ENCODE measurements around the gene NADSYN1. TPM values are rescaled to one million over a fixed set of nuclear protein-coding genes. Genes with fewer than 3 reads are reported as not detected.

The NADSYN1 gene
- total RNA-seq, 2 experiments from 2014 or later, result 120 to 127 TPM

DNA sequence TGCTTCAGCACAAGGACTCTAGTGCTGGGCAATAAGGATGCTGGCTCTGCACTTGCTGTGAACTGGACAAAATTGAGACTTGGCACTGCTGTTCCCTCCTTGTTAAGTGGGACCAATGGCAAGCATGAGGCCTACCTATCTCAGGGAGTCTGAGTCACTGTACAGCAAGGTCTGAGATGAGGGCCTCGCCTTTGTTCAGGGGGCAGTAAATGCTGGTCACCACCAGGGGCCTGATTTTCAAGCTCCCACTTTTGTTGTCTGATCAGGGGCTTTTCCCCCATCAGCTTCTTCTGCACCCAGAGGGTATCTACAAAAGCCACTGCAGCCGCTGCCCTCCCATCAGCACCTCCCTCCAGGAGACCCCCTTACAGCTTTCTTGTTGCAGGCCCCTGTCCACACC is 27.6 kb upstream of the NADSYN1 start:
- Mint-ChIP-seq H3K4me3 (no peak overlapping the region), H3K4me1 (peaks cover 3% of the 10 kb centered on the region)
- CTCF ChIA-PET, result no interaction called here

DNA sequence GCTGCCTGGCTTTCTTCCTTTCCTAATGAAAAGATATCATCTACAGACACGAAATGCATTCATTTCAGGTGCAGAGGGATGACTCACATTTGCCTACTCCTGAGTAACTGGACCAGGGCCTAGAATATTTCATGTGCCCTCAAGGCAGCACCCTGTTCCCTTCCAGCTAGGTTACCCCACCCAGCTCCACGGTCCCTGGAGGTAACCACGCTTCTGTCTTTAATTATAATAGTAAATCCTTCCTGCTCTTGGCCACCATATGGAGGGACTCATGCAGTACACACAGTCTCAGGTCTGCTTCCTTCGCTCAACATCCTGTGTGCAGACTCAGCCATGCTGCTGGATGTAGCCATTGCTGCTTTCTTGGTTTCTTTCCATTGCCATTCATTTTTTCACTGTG is 27.1 kb upstream of the NADSYN1 start:
- ChIA-PET CTCF (no interaction called here), POLR2A (no interaction called here)
- Mint-ChIP-seq H3K27me3 (no peaks in the 10 kb centered on the region), H3K4me1 (peaks cover 3% of the 10 kb centered on the region), H3K27ac (no peak overlapping the region), H3K4me3 (no peak overlapping the region), H3K36me3 (ENCODE audit: low read depth) (no peaks in the 10 kb centered on the region), H3K9me3 (no peaks in the 10 kb centered on the region)
- DNase-seq, result no peak

More for the DNA sequence above, 27.6 kb upstream of the NADSYN1 start:
- no peaks in the 10 kb centered on the region for H3K36me3 Mint-ChIP-seq (ENCODE audit: low read depth)
- H3K27ac Mint-ChIP-seq, result no peak overlapping the region
- no peaks in the 10 kb centered on the region for H3K9me3 Mint-ChIP-seq
- no peak for DNase-seq
- POLR2A ChIA-PET, result no interaction called here
- H3K27me3 Mint-ChIP-seq, result no peaks in the 10 kb centered on the region

DNA sequence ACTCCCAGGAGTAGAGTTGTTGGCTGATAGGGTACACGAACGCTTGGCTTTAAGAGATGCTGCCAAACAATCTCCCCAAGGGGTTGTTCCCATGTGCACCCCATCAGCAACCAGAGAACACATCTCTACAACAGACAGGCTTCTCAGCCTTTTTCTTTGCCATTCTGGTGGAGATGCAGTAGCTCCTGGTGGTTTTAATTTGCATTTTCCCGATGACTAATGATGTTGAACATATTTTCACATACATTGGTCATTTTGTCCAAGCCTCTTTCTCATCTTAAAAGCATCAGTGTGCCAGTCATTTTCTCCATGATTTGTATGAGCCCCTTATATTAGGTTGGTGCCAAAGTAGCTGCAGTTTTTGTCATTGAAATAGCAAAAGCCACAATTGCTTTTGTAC is 26.6 kb upstream of the NADSYN1 start:
- Mint-ChIP-seq H3K4me1 (peaks cover 3% of the 10 kb centered on the region), H3K9me3 (no peaks in the 10 kb centered on the region), H3K36me3 (ENCODE audit: low read depth) (no peaks in the 10 kb centered on the region), H3K27ac (no peak overlapping the region), H3K27me3 (no peaks in the 10 kb centered on the region), H3K4me3 (no peak overlapping the region)
- CTCF ChIA-PET, result no interaction called here
- POLR2A ChIA-PET, result no interaction called here
- DNase-seq, result no peak

DNA sequence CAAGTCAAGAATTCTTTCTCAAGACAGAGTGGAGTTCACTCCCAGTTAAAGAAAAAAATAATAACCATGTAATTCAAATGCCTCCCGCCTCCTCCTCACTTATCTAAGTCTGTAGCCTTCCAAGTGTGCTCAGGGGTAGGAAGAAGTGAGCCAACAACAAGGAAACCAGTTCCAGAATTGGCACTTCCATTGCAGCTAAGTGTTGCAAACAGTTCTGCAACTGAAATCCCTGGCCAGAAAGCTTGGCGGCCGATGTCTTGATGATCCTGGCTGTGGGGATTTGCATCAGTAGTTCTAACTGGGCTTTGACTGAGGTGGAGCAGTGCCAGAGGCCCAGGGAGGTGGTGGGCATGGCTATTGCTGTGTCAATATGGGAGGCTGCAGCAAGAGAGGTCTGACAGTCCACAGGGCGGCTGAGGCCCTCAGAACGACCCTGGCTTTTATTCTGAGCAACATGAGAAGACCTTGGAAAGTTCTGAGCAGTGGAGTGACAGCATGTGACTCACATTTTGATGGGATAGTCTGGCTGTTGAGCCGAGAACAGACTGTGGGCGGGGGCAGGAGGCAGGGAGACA is 24.1 kb upstream of the NADSYN1 start:
- DNase-seq, result no peak
- no peaks in the 10 kb centered on the region for H3K9me3 Mint-ChIP-seq
- CTCF ChIA-PET, result interaction anchor here (1.1 kb wide), 1 partner anchor 113 kb away, joined by 3 read pairs; no protein-coding TSS in a partner anchor
- no peak overlapping the region for H3K27ac Mint-ChIP-seq
- H3K4me1 Mint-ChIP-seq, result peaks cover 3% of the 10 kb centered on the region
- no peak overlapping the region for H3K4me3 Mint-ChIP-seq
- H3K27me3 Mint-ChIP-seq, result no peaks in the 10 kb centered on the region
- H3K36me3 Mint-ChIP-seq (ENCODE audit: low read depth), result no peaks in the 10 kb centered on the region
- POLR2A ChIA-PET, result no interaction called here

DNA sequence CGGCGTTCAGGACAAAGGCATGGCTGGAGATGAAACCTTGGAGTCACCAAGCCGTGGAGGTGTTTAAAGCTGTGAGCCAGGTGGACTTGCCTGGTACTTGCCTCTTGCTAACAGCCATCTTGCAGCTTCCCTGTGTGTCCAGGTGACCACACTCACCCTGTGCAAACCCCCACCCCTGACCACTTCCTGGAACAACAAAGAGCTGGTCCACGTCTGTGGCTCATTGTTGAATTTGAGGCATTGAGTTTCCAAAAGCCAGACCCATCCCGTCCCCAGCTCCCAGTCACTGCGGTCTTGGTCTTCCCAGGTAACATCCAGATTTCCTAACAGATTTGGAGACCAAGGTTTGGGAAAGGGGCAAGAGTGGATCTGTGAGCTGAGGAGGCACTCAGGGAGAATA is 23.3 kb upstream of the NADSYN1 start:
- Mint-ChIP-seq H3K27ac (no peak overlapping the region), H3K4me3 (no peak overlapping the region), H3K9me3 (no peaks in the 10 kb centered on the region), H3K27me3 (no peaks in the 10 kb centered on the region), H3K4me1 (peaks cover 3% of the 10 kb centered on the region), H3K36me3 (ENCODE audit: low read depth) (peaks cover under 1% of the 10 kb centered on the region)
- CTCF ChIA-PET, result interaction anchor here (1.1 kb wide), 1 partner anchor 113 kb away, joined by 3 read pairs; no protein-coding TSS in a partner anchor
- POLR2A ChIA-PET, result no interaction called here
- DNase-seq, result no peak

DNA sequence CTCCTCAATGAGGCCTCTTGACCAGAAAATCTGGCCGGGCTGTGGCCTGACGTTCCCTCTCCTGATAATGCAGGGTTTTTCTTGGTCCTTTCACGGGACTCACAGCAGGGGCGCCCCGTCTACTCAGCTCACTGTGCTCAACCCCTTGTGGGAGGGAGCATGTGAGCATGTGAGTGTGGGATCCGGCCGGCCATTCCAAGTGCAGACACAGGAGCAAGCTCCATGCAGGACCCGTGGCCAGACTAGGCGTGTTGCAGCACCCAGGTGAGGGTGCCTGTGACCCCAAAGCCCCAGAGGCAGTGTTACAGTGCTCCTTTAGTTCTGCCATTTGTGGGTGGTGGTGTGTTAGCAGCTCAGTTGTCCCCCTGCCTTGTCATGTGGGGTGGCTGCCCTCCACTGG is 22.8 kb upstream of the NADSYN1 start:
- no peak for DNase-seq
- Mint-ChIP-seq H3K4me3 (no peak overlapping the region), H3K9me3 (no peaks in the 10 kb centered on the region), H3K4me1 (peaks cover 3% of the 10 kb centered on the region), H3K27ac (no peak overlapping the region), H3K36me3 (ENCODE audit: low read depth) (peaks cover 5% of the 10 kb centered on the region), H3K27me3 (no peaks in the 10 kb centered on the region)
- CTCF ChIA-PET, result interaction anchor here (1.1 kb wide), 1 partner anchor 112 kb away, joined by 3 read pairs; no protein-coding TSS in a partner anchor
- POLR2A ChIA-PET, result no interaction called here

DNA sequence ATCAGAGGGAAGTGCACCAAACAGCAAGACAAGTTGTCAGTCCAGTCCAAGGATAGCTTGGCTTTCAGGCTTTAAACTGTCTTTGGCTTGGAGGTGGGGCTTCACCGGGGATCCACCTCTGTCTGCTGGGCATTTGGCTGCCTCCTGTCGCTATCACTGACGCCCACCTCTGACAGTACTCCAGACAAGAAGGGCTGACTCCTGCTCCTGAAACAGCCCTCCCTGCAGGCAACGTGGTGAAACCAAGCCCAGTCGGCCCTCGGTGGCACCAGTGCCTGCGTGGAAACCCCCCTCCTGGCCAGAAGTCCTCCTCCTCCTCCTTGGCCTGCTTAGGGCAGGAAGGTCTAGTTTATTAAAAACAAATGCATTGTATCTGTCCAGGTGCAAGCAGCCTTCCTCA is 21.7 kb upstream of the NADSYN1 start:
- DNase-seq, result no peak
- POLR2A ChIA-PET, result no interaction called here
- no peaks in the 10 kb centered on the region for H3K9me3 Mint-ChIP-seq
- H3K36me3 Mint-ChIP-seq (ENCODE audit: low read depth), result peaks cover 8% of the 10 kb centered on the region
- CTCF ChIA-PET, result no interaction called here
- no peaks in the 10 kb centered on the region for H3K27me3 Mint-ChIP-seq
- H3K4me1 Mint-ChIP-seq, result peaks cover 3% of the 10 kb centered on the region
- H3K4me3 Mint-ChIP-seq, result no peak overlapping the region
- no peak overlapping the region for H3K27ac Mint-ChIP-seq

DNA sequence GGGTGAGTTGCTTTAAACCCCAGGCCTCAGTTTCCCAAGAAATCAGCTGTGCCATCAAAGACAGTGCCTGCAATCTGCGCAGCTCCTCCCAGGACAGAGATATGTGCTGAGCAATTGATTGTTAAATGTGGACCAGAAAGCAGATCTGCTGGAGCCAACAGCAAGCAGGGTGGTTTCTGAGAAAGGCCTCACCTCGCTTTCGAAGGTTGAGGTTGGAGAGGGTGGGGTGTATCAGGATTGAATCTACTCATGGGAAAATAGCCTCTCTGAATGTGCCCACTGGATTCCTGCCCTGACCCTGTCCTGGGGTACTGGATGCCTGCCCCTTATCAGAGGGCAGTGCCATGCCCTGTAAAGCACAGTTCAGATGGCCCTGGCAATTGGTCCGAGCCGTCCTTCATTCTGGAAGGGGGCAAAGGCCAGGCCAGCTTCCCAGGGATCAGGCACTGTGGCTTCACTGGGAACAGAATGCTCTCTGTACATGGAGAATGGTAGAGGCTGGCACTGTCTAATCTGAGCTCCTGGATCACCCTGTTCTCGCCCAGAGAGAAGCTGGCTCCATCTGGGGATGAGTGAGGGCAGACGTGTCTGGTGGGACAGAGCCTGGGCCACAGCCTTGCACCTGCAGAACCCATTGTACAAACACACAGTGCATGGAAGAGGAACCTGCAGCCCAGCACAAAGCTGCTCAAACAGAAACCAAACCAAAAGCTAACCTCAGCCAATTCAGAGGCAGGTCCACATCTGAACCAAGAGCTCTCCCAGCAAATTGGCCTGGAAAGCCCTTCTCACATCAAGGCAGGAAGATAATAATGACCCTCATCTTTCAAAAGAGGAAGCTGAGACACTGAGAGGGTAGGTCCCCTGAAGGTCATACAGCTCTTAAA is 20.0 kb upstream of the NADSYN1 start:
- POLR2A ChIA-PET, result no interaction called here
- CTCF ChIA-PET, result interaction anchor here (0.8 kb wide), 1 partner anchor 20 kb away, joined by 4 read pairs; the partner anchor contains the start of gene NADSYN1
- peak overlapping the region; percentile 31 for H3K27ac Mint-ChIP-seq

DNA sequence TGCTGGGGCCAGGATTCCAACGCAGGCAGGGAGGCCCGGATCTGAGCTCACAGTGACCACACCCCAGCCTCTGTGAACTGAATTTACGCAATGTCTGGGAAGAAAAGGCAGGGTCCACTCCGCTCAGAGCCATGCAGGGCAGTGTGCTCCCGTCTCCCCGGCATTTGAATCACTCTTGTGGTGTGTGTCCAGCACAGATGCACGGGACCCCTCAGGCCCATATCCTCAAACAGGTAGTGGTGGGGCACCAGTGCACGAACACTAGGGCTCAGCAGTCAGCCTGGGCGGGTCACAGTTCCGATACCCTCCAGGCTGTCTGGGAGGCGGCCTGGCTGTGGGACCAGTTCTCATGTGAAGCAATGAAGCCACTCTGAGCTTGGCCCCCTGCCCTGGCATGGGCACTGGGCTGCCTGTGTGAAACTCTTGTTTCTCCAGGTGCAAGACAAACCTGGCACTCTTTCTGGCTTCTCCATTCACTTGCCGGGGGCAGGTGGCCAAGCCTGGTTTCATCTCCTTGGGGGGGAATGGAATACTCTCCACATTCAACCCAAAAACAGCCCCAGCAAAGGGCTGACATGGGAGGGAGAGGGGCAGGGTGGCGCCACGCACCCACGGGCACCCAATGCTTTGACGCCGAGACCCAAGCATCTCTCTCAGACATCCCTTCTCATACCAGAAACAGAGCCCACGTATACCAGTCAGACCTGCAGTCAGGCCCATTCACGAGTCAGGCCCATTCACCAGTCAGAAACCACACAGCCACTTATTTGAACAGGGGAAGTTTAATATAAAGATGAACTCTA is 19.2 kb upstream of the NADSYN1 start:
- Mint-ChIP-seq H3K9me3 (no peaks in the 10 kb centered on the region), H3K4me1 (peaks cover 3% of the 10 kb centered on the region), H3K27me3 (no peaks in the 10 kb centered on the region), H3K36me3 (ENCODE audit: low read depth) (peaks cover 8% of the 10 kb centered on the region), H3K4me3 (no peak overlapping the region), H3K27ac (no peak overlapping the region)
- no peak for DNase-seq
- CTCF ChIA-PET, result interaction anchor here (0.8 kb wide), 1 partner anchor 19 kb away, joined by 4 read pairs; the partner anchor contains the start of gene NADSYN1
- POLR2A ChIA-PET, result no interaction called here

More for the DNA sequence above, 20.0 kb upstream of the NADSYN1 start:
- no peak for DNase-seq
- H3K36me3 Mint-ChIP-seq (ENCODE audit: low read depth), result peaks cover 8% of the 10 kb centered on the region
- H3K9me3 Mint-ChIP-seq, result no peaks in the 10 kb centered on the region
- no peaks in the 10 kb centered on the region for H3K27me3 Mint-ChIP-seq
- no peak overlapping the region for H3K4me3 Mint-ChIP-seq
- peaks cover 3% of the 10 kb centered on the region for H3K4me1 Mint-ChIP-seq

DNA sequence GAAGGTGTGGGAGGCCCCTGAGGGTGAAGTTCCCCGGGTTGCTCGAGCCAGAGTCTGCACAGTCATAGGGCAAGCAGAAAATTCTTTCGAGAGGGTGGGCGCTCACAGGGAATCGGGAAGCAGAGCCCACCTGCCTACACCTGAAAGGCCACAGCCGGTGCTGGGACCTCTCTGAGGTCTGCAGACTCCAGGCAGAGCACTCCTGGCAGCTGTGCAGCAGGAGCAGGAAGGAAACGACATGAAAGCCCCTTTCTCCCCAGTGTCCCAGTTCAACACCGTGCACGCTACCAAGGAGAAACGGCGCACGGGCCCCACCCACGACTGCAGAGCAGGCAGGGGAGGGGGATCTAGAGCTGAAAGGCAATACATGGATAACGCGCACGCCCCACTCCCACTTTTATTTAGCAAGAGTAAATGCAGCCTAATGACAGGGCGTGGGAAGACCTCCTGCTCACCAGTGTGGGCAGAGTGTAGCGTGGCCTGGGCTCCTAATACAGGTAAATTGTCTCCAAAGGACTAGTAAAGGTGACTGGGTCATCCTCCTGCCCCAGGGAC is 18.4 kb upstream of the NADSYN1 start:
- Mint-ChIP-seq H3K36me3 (ENCODE audit: low read depth) (peaks cover 10% of the 10 kb centered on the region), H3K27ac (no peak overlapping the region), H3K4me3 (no peak overlapping the region), H3K27me3 (no peaks in the 10 kb centered on the region), H3K4me1 (no peaks in the 10 kb centered on the region), H3K9me3 (no peaks in the 10 kb centered on the region)
- POLR2A ChIA-PET, result no interaction called here
- CTCF ChIA-PET, result no interaction called here
- DNase-seq, result no peak

DNA sequence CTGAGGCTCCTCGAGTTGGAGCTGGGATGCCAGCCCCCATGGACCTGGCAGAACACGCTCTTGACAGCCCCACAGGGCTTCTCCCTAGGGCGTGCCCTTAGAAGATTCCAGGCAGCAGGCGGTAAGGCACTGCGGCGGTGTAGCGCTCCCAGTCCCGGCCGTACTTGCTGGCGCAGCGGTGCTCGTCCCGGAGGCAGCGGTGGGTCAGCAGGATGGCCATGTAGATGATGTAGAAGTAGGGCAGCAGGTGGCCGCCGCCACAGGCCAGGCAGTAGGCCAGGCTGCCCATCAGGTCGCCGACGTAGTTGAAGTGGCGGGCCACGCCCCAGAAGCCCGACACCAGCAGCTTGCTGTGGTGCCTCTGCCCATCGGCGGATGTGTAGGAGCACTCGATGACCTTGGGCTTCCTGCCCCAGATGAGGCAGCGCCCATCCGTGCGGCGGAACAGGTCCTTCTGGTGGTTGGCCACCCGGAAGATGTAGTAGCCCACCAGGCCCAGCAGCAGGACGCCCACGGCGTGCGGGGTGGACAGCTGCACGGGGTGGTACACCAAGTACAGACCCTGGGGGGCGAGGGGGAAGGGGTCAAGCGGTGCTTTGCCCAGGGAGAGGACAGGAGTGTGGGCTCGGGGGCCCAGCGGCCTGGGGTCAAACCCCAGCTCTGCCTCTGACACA is 17.6 kb upstream of the NADSYN1 start:
- Mint-ChIP-seq H3K27me3 (no peaks in the 10 kb centered on the region), H3K36me3 (ENCODE audit: low read depth) (peaks cover 14% of the 10 kb centered on the region), H3K4me3 (no peak overlapping the region), H3K4me1 (no peaks in the 10 kb centered on the region), H3K27ac (no peak overlapping the region), H3K9me3 (no peaks in the 10 kb centered on the region)
- POLR2A ChIA-PET, result no interaction called here
- CTCF ChIA-PET, result no interaction called here
- DNase-seq, result no peak

DNA sequence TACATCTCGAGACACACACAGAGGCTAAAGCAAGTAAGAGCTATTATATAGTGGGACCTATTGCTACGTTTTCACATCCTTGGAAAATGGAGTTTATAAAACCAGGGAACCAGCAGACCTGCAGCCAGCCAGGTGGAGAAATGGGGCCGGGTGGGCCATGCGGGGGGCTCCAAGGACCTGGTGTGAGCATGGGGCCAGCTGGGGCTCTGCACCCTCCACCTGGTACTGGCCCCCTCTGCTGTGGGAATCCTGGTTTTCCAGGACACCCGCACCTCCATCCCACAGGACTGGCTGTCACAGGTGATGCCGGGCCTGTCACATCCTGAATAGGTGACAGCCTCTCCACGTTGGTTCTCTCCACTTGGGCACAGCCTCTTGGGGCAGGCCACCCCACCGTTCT is 16.1 kb upstream of the NADSYN1 start:
- no peak for DNase-seq
- no peaks in the 10 kb centered on the region for H3K27me3 Mint-ChIP-seq
- H3K4me1 Mint-ChIP-seq, result no peaks in the 10 kb centered on the region
- no peaks in the 10 kb centered on the region for H3K9me3 Mint-ChIP-seq
- ChIA-PET CTCF (interaction anchor here (1.1 kb wide), 1 partner anchor 12 kb away, joined by 3 read pairs; the partner anchor contains the start of gene DHCR7), POLR2A (no interaction called here)
- H3K4me3 Mint-ChIP-seq, result no peak overlapping the region
- no peak overlapping the region for H3K27ac Mint-ChIP-seq
- H3K36me3 Mint-ChIP-seq (ENCODE audit: low read depth), result peaks cover 14% of the 10 kb centered on the region

Data from activated CD4-positive, alpha-beta T cell treated with anti-CD3 and anti-CD28 coated beads, Interleukin-2, amount 10 ng/mL, durations not matched to agents 7 days and 5 days (primary cell).